CD4-positive, alpha-beta T cell treated with Interleukin-17A for 1 hour (primary cell): Measurements from ENCODE around the gene GSTM1.
"Not testable (repeated sequence)": the region's sequence is repeated elsewhere in the genome, so short reads cannot be mapped to it uniquely, and the experiment has no call there.

Experiments used
- DNase-seq: peaks from one replicate; pipeline ENCODE4 v3.0.0-alpha.2; 2020

The GSTM1 gene

DNA sequence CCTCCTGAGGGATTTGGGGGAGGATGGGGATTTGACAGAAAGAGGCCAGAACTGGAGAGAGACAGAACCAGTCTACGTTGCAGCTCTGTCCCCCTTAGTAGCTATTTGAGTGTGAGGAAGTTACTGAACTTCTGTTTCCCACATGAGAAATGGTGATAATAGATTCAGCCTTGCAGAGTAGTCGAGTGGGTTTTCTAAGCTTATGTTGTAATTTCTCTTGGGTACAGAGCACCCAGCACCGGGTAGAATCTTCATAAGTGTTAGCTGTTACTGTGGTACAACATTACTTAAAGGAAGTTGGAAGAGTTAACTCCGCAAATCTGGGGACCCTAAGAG is 27.0 kb upstream of the GSTM1 start:
- DNase-seq, result not testable (repeated sequence)

DNA sequence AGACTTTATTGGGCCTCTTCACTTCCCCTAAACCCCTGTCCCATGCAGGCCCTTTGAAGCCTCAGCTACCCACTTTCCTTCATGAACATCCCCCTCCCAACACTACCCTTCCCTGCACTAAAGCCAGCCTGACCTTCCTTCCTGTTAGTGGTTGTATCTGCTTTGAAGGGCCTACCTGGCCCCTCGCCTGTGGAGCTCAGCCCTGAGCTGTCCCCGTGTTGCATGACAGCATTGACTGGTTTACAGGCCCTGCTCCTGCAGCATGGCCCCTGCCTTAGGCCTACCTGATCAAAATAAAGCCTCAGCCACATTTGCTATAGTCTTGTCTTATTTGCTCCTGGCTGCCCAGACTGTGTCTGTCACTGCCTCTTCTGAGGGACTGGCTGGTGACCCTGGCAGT is 26.2 kb upstream of the GSTM1 start:
- DNase-seq, result no peak

DNA sequence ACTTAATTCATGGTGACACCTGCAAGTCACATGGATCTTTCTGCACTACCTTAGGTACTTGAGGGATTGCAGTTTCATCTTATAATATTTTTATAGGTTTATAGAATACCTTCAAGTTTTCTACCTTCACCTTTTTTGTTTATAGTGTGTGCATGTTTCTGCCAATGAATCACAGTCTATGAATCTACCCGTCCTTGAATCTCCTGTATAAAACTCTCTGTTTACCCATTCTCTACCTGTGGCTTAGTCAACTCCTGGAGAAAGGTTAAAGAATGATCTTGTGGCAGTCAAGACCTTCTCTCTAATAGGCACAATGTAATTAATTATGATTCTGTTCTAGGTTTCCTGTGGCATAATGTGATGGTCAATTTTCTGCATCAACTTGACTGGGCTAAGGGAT is 22.9 kb upstream of the GSTM1 start:
- DNase-seq, result no peak

DNA sequence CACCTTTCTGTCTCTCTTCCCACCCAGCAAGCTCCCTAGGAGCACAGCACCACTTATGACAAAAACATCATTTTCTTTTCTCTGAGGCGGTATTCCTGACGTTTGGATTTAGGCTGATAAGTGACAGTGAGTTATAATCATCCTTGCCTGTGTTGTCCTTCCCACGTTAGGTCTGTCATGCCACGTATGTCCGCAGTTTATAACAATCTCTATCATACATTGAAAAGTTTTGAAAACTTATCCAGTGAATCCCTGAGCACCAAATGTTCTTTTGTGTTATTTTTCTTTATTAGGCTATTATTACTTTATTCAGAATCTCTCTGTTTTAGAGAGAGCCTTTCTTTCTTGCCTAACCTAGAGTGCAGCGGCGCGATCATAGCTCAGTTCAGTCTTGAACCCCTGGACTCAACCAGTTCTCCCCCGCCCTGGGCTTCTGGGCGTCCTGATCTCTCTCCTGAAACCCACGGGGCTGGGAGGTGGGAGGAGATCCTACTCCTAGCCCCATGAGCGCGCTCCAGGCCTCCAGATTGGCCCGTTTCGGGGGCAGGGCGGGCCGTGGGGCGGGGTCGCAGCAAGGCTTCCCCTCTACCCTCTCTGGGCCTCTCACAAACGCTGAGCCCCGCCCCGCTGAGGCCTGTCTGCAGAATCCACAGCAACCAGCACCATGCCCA is 20.0 kb upstream of the GSTM1 start, which contains the start of gene GSTM2:
GSTM2 (plus strand) TSS at position 606 of the 671 bp plus-strand sequence; CDS start at position 665, 59 bp downstream.
- peak; percentile 75 for DNase-seq

DNA sequence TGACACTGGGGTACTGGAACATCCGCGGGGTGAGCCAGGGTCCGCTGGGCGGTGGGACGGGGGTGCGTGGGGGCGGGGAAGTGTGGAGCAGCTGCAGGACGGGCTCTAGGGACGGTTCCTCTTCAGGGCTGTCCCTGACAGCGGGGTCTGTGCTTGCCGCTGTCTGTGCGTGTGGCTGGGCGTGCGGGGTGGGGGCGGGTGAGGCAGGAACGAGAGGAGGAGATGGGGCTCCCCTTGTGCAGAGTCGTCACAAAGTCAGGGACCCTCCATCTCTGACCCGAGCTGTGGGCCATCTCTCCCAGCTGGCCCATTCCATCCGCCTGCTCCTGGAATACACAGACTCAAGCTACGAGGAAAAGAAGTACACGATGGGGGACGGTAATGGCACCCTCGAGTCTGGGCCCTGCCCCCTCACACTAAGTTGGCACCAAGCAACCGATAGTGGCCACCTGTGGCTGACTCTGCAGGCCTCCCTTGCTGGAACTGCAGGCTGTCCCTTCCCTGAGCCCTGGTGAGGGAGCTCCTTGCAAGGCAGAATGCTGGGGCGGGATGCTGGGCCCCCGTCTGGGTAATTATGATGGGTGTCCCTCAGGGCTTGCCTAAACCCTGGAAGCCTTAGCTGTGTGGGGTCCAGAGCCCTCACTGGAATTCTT is 19.4 kb upstream of the GSTM1 start:
- DNase-seq, result no peak

DNA sequence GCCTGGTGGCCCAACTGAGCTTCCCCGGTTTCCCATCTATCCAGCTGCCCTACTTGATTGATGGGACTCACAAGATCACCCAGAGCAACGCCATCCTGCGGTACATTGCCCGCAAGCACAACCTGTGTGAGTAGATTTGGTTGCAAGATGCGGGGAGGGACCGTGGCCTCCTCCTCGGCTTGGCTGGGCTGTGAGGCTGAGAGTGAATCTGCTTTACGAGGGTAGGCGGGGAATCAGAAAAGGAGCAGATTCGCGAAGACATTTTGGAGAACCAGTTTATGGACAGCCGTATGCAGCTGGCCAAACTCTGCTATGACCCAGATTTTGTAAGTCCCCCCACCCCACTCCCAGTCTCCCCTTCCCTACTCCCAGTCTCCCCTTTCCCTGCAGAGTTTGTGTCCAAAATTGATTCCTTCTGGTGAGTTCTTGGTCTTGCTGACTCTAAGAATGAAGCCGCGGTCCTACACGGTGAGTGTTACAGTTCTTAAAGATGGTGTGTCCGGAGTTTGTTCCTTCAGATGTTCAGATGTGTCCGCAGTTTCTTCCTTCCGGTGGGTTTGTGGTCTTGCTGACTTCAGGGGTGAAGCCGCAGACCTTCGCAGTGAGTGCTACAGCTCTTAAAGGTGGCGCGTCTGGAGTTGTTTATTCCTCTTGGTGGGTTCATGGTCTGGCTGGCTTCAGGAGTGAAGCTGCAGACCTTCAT is 18.2 kb upstream of the GSTM1 start:
- DNase-seq, result no peak

DNA sequence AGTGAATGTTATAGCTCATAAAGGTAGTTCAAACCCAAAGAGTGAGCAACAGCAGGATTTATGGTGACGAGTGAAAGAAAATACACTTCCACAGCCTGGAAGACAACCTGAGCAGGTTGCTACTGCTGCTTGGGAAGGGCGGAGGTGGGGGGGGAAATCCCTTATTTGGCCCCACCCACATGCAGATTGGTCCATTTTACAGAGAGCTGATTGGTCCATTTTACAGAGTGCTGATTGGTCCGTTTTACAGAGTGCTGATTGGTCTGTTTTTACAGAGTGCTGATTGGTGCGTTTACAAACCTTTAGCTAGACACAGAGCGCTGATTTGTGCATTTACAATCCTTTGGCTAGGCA is 17.7 kb upstream of the GSTM1 start:
- DNase-seq, result peak; percentile 18

DNA sequence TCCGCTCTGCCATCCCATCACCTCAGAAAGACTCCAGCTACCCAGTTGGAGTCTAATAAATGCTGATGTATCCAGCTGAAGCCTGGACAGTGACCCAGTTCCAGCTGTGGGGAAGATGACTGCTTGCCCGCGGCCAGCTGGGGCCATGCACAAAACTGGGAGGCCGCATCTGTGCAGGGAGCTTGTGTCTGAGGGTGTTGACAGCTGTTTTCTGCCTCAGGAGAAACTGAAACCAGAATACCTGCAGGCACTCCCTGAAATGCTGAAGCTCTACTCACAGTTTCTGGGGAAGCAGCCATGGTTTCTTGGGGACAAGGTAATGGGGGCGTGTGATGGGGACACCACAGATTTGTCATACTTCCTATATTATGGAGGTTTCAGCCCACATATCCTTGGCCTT is 16.6 kb upstream of the GSTM1 start:
- DNase-seq, result no peak

DNA sequence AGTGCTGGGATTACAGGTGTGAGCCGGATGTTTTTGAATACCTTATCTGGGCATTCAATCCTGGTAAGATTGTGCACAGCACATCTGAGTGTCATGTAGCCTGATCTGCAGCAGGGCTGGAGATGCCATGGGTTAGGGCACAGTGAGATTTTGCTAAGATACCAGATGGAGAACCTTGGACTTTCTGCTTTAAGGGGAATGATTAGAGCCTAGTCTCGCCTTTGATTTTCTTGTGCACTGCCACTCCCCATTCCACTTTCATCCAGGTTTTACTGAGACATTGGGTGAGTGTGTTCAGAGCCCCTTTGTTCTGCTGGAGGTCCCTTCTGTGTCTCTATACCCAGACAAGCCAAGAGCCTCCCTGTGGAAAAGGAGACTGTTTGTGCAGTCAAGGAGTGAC is 13.8 kb upstream of the GSTM1 start:
- DNase-seq, result not testable (repeated sequence)

DNA sequence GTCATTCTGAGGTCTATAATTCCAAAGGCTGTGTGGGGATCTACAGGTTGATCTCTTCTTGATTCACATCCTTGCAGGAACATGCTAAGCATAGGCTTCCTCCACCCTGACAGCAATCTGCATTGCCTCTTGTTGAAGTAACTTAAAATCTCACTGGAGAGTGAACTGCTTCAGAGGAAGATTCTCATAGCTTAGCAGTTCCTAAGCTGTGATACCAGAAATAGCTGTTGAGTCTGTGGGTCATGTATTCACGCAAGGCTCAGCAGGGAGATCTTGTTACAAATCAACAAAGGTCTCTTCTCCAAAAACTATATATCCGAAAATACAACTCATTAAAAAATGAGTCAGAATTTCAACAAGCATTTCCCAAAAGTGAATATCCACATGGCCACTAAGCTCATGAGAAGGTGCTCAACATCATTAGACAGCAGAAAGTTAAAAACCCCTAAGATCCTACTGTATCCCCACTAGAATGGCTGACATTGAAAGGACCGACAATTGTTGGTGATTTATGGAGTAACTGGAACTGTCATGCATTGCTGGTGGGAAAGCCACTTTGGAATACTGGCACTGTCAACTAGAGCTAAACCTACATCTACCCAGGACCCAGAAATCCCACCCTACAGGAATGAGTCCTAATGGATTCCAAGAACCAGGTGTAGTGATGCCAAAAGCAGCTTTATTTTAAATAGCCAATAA is 10.8 kb upstream of the GSTM1 start:
- not testable (repeated sequence) for DNase-seq

DNA sequence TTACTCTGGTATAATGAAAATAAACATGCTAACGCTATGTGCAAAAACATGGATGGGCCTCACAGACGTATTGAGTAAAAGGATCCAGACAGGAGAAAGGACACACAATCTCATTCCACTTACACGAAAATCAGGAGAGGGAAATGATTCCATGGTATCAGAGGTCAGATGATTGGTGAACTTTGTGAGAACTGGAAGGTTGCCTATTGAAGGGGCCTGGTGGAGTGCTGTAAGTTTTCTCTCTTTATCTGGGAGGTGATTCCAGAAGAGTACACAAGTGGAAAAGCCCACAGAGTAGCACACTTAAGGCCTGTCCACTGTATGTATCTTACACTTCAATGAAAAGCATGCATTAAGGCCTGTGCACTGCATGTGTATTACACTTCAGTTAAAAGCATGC is 10.2 kb upstream of the GSTM1 start:
- DNase-seq, result no peak

DNA sequence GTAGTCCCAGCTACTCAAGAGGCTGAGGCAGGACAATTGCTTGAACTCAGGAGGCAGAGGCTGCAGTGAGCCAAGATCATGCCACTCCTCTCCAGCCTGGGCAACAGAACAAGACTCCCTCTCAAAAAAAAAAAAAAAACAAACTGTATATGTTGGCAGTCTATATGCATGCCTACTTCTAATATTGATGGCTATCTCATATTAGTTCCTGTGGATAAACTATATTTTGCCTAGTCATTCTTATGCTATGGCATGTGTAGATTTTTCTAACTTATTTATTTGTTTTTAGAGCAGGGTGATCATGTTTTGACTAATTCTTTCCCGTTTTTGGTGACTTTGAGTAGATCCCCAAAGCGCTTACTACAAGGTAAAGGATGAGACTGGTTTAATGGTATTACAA is 9.0 kb upstream of the GSTM1 start:
- DNase-seq, result not testable (repeated sequence)

DNA sequence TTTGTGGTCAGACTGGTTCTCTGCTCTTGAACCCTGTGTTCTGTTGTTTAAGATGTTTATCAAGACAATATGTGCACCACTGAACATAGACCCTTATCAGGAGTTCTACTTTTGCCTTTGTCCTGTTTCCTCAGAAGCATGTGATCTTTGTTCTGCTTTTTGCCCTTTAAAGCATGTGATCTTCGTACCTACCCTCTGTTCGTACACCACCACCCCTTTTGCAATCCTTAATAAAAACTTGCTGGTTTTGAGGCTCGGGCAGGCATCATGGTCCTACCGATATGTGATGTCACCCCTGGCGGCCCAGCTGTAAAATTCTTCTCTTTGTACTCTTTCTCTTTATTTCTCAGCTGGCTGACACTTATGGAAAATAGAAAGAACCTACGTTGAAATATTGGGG is 2.8 kb upstream of the GSTM1 start:
- DNase-seq, result not testable (repeated sequence)

DNA sequence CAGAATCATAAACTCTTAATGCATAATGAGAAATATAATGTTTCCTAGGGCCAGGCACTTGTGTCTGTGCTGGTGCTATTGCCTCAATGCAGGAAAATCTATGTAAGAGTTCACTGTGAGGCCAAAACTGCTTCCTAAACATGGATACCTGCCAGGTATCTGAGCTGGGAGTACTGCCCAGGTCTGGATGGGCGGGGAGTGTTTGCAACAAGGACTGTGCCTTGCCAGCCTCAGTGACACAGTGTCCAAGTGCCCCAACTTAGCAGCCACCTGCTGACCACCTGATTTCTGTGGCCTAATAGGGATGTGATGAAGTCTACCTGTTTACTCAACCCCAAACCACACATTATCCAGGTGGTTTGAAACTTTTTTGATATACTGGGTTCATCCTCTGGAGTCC is 2.2 kb upstream of the GSTM1 start:
- DNase-seq, result not testable (repeated sequence)

DNA sequence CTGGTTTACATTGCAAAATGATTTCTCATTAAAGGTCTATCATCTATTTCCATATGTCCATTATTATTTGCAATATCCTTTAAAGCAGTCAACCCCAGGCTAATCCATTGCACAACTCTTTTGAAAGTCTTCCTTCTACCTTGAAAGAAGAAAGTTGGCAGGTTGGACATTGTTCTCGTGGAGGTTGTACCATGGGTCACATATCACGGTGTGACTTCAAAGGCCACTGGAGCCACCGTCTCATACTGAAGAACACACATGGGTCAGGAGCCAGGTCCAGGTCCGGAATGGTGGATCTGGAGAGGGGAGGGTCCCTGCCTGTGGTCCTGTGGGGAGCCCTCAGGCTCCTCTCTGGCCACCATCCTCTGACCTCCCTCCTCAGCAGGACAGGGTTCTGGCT is 1.7 kb upstream of the GSTM1 start:
- DNase-seq, result not testable (repeated sequence)

DNA sequence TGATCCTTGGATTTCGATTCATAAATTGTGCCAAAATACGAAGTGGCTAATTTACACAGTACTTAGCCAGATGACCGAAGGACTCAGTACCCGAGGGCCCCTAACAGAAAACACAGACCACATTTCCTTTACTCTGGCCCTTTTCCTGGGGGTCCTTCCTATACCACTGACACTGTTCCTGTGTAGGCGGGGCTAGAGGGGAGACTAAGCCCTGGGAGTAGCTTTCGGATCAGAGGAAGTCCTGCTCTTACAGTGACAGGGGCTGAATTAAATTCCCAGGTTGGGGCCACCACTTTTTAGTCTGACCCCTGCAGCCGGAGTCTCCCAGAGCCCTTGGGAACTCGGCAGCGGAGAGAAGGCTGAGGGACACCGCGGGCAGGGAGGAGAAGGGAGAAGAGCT is 508 bp upstream of the GSTM1 start:
- DNase-seq, result not testable (repeated sequence)

DNA sequence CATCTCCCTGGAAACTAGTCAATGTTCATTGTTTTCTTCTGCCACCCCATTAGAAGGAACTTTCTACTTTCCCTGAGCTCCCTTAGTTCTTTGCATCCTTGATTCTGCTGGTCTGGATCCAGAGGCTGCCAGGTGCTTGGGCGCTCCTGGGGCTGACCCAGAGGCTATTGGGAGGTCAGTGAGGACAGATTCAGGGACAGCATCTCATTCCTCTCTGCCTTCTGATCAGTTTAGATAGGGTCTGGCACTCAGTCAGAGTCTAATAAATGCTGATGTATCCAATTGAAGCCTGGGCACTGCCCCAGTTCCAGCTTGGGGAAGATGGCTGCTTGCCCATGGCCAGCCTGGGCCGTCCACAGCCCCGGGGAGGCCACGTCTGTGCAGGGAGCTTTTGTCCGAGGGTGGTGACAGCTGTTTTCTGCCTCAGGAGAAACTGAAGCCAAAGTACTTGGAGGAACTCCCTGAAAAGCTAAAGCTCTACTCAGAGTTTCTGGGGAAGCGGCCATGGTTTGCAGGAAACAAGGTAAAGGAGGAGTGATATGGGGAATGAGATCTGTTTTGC is 2.3 kb downstream of the GSTM1 start:
- no peak for DNase-seq

DNA sequence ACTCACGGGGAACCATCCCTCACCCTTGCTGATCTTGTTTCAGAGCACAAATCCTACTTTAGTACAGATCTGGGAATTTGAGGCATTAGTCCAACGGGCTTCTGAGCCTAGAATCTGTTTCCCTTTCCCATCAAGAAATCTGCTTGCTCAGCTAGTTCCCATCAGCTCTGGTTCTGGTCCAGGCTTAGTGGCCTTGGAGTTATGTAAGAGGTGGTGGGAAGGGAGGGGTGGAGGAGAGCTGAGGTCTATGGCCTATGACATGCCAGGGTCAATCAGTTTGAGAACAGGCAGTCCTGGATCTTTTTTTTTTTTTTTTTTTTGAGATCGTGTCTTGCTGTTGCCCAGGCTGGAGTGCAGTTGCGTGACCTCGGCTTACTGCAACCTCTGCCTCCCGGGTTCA is 4.1 kb downstream of the GSTM1 start:
- no peak for DNase-seq

DNA sequence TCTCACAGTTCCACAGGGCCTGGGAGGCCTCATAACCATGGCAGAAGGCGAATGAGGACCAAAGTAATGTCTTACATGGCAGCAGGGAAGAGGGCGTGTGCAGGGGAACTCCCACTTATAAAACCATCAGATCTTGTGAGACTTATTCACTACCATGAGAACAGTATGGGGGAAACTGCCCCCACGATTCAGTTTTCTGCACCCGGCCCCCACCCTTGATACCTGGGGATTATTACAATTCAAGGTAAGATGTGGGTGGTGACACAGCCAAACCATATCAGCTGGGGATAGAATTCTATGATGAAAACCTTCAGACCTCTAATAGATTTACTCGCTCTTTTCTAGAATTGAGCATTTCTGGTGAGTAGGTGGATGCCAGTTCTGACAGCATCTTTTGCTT is 6.8 kb downstream of the GSTM1 start:
- not testable (repeated sequence) for DNase-seq

DNA sequence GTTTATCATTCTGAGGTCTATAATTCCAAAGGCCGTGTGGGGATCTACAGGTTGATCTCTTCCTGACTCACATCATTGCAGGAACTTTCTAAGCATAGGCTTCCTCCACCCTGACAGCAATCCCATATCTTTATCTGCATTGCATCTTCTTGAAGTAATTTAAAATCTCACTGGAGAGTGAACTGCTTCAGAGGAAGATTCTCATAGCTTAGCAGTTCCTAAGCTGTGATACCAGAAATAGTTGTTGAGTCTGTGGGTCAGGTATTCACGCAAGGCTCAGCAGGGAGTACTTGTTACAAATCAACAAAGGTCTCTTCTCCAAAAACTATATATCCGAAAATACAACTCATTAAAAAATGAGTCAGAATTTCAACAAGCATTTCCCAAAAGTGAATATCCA is 7.5 kb downstream of the GSTM1 start:
- not testable (repeated sequence) for DNase-seq

DNA sequence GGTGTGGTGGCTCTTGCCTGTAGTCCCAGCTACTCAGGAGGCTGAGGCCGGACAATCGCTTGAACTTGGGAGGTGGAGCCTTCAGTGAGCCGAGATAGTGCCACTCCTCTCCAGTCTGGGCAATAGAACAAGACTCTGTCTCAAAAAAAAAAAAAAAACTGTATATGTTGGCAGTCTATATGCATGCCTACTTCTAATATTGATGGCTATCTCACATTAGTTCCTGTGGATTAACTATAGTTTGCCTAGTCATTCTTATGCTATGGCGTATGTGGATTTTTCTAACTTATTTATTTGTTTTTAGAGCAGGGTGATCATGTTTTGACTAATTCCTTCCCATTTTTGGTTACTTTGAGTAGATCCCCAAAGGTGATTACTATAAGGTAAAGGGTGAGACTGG is 9.4 kb downstream of the GSTM1 start:
- DNase-seq, result no peak

DNA sequence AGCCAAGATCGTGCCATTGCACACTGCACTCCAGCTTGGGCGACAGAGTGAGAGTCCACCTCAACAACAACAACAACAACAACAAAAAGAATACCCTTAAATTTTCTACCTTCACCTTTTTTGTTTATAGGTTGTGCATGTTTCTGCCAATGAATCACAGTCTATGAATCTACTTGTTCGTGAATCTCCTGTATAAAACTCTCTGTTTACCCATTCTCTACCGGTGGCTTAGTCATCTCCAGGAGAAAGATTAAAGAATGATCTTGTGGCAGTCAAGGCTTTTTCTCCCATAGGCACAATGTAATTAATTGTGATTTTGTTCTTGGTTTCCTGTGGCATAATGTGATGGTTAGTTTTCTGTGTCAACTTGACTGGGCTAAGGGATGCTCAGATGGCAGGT is 10.2 kb downstream of the GSTM1 start:
- not testable (repeated sequence) for DNase-seq

DNA sequence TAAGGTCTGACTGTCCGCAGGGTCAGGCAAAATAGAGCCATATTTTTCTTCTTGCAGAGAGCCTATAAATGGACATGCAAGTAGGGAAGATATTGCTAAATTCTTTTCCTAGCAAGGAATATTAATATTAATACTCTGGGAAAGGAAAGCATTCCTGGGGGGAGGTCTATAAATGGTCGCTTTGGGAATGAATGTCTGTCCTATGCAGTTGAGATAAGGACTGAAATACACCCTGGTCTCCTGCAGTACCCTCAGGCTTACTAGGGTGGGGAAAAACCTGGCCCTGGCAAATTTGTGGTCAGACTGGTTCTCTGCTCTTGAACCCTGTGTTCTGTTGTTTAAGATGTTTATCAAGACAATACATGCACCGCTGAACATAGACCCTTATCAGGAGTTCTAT is 15.3 kb downstream of the GSTM1 start:
- DNase-seq, result not testable (repeated sequence)
